GM21360 (cell line): Measurements from ENCODE around the gene CDPF1.

Source experiments
- ATAC-seq: cut with Tn5 transposase; IDR thresholded peaks from one replicate; pipeline ENCODE4 v1.9.1; 2021; ENCODE audit warnings: mild to moderate bottlenecking, moderate library complexity; ENCODE audit not compliant: unreplicated experiment

Gene CDPF1

GRCh38 chr22:46259374-46259773, 9.3 kb upstream of the CDPF1 start:
- no peak for ATAC-seq

- ATAC-seq: no peak
Observed at GRCh38 chr22:46256358-46256958, 6.4 kb upstream of the CDPF1 start.

- ATAC-seq: no peak
Observed at GRCh38 chr22:46251816-46252380, 1.8 kb upstream of the CDPF1 start.

GRCh38 chr22:46251266-46251665, 1.2 kb upstream of the CDPF1 start:
- no peak for ATAC-seq

GRCh38 chr22:46250783-46251125, 661 bp upstream of the CDPF1 start:
- ATAC-seq: no peak

- no peak for ATAC-seq
Observed at GRCh38 chr22:46247443-46247975, 2.6 kb downstream of the CDPF1 start.

GRCh38 chr22:46246178-46246577, 3.9 kb downstream of the CDPF1 start:
- no peak for ATAC-seq

- ATAC-seq: no peak
Observed at GRCh38 chr22:46245511-46245910, 4.6 kb downstream of the CDPF1 start.

GRCh38 chr22:46244771-46245170, 5.3 kb downstream of the CDPF1 start:
- ATAC-seq: no peak

- no peak for ATAC-seq
Observed at GRCh38 chr22:46242076-46242475, 8.0 kb downstream of the CDPF1 start.

- no peak for ATAC-seq
Observed at GRCh38 chr22:46241396-46242007, 8.6 kb downstream of the CDPF1 start.

- no peak for ATAC-seq
Observed at GRCh38 chr22:46240907-46241306, 9.2 kb downstream of the CDPF1 start.

GRCh38 chr22:46240506-46240905, 9.6 kb downstream of the CDPF1 start:
- no peak for ATAC-seq

- ATAC-seq: no peak
Observed at GRCh38 chr22:46240073-46240472, 10.0 kb downstream of the CDPF1 start.

- no peak for ATAC-seq
Observed at GRCh38 chr22:46239261-46240048, 10.6 kb downstream of the CDPF1 start.

GRCh38 chr22:46238541-46238940, 11.6 kb downstream of the CDPF1 start:
- ATAC-seq: no peak

- no peak for ATAC-seq
Observed at GRCh38 chr22:46237453-46238124, 12.5 kb downstream of the CDPF1 start.

- ATAC-seq: no peak
Observed at GRCh38 chr22:46234969-46235368, 15.1 kb downstream of the CDPF1 start.

- no peak for ATAC-seq
Observed at GRCh38 chr22:46233231-46233630, 16.9 kb downstream of the CDPF1 start.

- no peak for ATAC-seq
Observed at GRCh38 chr22:46230262-46230901, 19.7 kb downstream of the CDPF1 start.

GRCh38 chr22:46229701-46230100, 20.4 kb downstream of the CDPF1 start:
- no peak for ATAC-seq
